Left ventricle myocardium inferior (tissue), 1 donor: Measurements from ENCODE around the gene ZNF813. TPM values are rescaled to one million over a fixed set of nuclear protein-coding genes. Genes with fewer than 3 reads are reported as not detected.

Experiments
- DNase-seq: peaks from one replicate; pipeline ENCODE4 v3.0.0-alpha.2; 2020
- H3K27ac ChIP-seq: fragments of 200-600 bp; replicated peaks from 2 replicates; pipeline ENCODE4 v1.8.0; 2021
- H3K27me3 ChIP-seq: fragments of 200-600 bp; 2 replicates; pipeline ENCODE4 v1.8.0; 2021; ENCODE audit warnings: low read depth
- H3K36me3 ChIP-seq: fragments of 200-600 bp; 2 replicates; pipeline ENCODE4 v1.8.0; 2021
- H3K4me1 ChIP-seq: fragments of 200-600 bp; 2 replicates; pipeline ENCODE4 v1.8.0; 2021
- H3K4me3 ChIP-seq: fragments of 200-600 bp; 2 replicates; pipeline ENCODE4 v1.8.0; 2021; ENCODE audit warnings: mild to moderate bottlenecking, moderate library complexity
- H3K9me3 ChIP-seq: fragments of 200-600 bp; replicated peaks from 2 replicates; pipeline ENCODE4 v1.8.0; 2021
- CTCF ChIP-seq: fragments of 200-600 bp; IDR thresholded peaks from 2 replicates; pipeline ENCODE4 v1.8.0; 2021; ENCODE audit warnings: antibody characterized with exemption, mild to moderate bottlenecking, borderline replicate concordance
- intact Hi-C: fragments of 100-400 bp; cut with micrococcal nuclease; formaldehyde crosslinking; loops from one replicate; pipeline ENCODE4 v1.11.0; 2022
- total RNA-seq: library from RNA; stranded (reverse); fragmentation: NEBNext Ultra II Directional; extraction: Animal tissue kit (Norgen Biotek cat#: 25700); gene quantifications from one replicate; pipeline ENCODE4 v1.2.1, GENCODE V29; 2021
- donor health status: DM: no; HTN: yes; CAD: no; lungs with severe emphysema.

Gene ZNF813
- total RNA-seq, 1 donor from 2014 or later: 1.8 TPM

- no peak for DNase-seq
- H3K4me3 ChIP-seq: peak overlapping the region; percentile 71
- no peak for TF ChIP-seq CTCF
- no peaks in the 10 kb centered on the region for H3K27me3 ChIP-seq
- H3K4me1 ChIP-seq: peaks cover 24% of the 10 kb centered on the region
- intact Hi-C loops: no loop called here
- H3K36me3 ChIP-seq: peaks cover under 1% of the 10 kb centered on the region
- H3K27ac ChIP-seq: peak overlapping the region; percentile 95
- no peaks in the 10 kb centered on the region for H3K9me3 ChIP-seq
Measured at GRCh38 chr19:53519446-53519845, 51.9 kb downstream of the ZNF813 start.

- Histone ChIP-seq H3K36me3 (peaks cover 3% of the 10 kb centered on the region), H3K4me1 (peaks cover 24% of the 10 kb centered on the region), H3K27ac (peak overlapping the region; percentile 95), H3K4me3 (peak overlapping the region; percentile 71), H3K9me3 (peaks cover 3% of the 10 kb centered on the region), H3K27me3 (no peaks in the 10 kb centered on the region)
- DNase-seq: no peak
- no peak for TF ChIP-seq CTCF
- intact Hi-C loops: no loop called here
Measured at GRCh38 chr19:53520163-53520546, 52.6 kb downstream of the ZNF813 start.

- intact Hi-C loops: no loop called here
- DNase-seq: peak; percentile 95
- H3K9me3 ChIP-seq: peaks cover 10% of the 10 kb centered on the region
- H3K4me1 ChIP-seq: peaks cover 24% of the 10 kb centered on the region
- H3K36me3 ChIP-seq: peaks cover 6% of the 10 kb centered on the region
- no peaks in the 10 kb centered on the region for H3K27me3 ChIP-seq
- H3K4me3 ChIP-seq: peak overlapping the region; percentile 71
- TF ChIP-seq CTCF: no peak
- peak overlapping the region; percentile 95 for H3K27ac ChIP-seq
Measured at GRCh38 chr19:53520547-53521372, 53.2 kb downstream of the ZNF813 start.

GRCh38 chr19:53521373-53522202 lies 54.1 kb downstream of the ZNF813 start:
- H3K27ac ChIP-seq: no peak overlapping the region
- peaks cover 18% of the 10 kb centered on the region for H3K9me3 ChIP-seq
- H3K4me1 ChIP-seq: peaks cover 24% of the 10 kb centered on the region
- no peak for DNase-seq
- no peak for TF ChIP-seq CTCF
- intact Hi-C loops: no loop called here
- peaks cover 9% of the 10 kb centered on the region for H3K36me3 ChIP-seq
- H3K27me3 ChIP-seq: no peaks in the 10 kb centered on the region
- H3K4me3 ChIP-seq: peak overlapping the region; percentile 71

- TF ChIP-seq CTCF: no peak
- no peak overlapping the region for H3K27ac ChIP-seq
- H3K9me3 ChIP-seq: peaks cover 19% of the 10 kb centered on the region
- no peak overlapping the region for H3K4me3 ChIP-seq
- peaks cover 8% of the 10 kb centered on the region for H3K4me1 ChIP-seq
- H3K36me3 ChIP-seq: peaks cover 9% of the 10 kb centered on the region
- DNase-seq: no peak
- intact Hi-C loops: no loop called here
- H3K27me3 ChIP-seq: no peaks in the 10 kb centered on the region
Measured at GRCh38 chr19:53525922-53526321, 58.4 kb downstream of the ZNF813 start.
